Measurements from ENCODE around the gene TCF7L1.

Gene TCF7L1

DNA sequence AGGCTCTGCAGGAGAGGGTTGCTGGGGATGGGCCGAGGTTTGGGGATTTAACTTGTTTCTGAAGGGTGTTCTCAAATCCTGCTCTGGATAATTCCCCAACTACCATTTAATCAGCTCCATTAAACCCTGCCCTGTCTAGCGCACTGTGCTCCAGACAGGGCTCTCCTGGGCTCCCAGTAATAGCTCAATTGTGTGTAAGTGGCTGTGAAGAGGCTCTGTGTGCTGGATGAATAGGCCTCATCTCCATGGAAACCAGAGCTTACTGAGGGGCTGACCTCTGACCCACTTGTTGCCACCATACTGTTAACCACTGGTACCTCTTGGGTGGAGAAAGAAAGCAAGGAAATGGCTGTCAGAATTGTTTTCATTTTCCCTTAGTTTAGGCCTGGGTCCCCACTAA, 101.7 kb downstream of the TCF7L1 start:
- DNase-seq = no peak

DNA sequence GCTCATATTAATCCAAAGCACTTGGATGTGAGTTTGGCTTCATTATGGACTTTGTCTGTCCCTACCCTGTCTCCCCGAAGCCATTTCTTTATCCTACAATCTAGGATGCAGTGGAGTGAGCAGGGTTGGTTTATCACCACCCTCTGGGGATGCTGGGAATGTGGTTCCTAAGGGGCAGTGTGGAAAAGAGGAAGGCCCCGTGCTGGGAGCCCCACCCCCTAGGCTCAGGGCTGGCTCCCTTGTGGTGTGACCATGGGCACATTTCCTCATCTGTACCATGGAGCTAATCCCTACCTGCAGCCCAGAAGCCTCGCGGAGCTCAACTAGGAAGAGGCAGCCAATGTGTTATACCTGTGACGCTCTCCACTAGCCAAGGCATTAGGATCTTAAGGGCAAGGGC, 102.1 kb downstream of the TCF7L1 start:
- DNase-seq = no peak

DNA sequence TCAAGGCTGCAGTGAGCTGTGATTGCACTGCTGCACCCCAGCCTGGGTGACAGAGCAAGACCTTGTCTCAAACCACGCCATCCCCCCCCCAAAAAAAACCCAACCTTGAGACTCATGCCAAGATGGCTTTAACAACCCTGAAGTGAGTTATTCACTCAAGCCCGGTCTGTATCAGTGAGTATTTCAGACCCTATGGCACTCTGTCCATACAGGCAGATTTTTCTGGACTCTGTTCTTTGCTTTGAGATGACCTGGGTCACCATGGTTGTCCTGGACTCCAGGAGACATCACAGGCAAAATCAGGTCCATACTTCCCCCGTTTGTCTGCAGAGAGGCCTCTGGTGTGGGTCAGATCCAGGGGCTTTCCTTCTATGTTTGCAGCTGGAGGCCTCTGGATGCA, 102.9 kb downstream of the TCF7L1 start:
- DNase-seq = no peak

DNA sequence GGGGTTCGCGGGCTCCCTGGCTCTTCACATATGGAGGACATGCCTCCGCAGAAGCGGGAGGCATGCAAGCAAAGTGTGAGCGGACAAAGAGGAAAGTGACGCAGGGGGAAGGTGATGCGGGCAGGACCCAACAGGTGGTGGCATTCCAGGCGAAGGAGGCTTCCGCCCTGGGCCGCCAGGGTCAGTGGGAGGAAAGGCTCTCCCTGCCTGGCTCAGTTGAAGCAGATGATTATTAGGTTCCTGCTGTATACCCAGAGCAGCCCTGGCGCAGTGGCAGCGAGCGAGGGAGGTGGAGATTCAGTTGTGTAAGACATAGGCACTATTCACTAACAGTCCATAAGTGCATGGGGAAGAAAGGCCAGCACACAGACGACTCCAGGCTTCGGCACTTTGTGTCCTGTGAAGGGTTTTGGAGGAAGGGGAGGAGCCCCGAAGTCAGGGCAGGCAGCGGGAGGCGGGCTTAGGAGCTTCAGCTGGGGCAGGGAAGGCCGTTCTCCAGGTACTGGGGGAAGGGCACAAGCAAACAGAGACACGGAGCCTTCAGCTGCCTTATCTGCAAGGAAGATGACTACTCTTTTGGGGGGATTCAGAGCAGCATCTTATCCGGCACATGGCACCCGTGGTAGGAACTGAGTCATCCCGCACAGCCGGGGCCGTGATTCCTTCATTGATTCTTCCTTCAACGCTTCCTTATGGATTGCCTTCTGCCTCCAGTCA, 104.8 kb downstream of the TCF7L1 start:
- DNase-seq = no peak

DNA sequence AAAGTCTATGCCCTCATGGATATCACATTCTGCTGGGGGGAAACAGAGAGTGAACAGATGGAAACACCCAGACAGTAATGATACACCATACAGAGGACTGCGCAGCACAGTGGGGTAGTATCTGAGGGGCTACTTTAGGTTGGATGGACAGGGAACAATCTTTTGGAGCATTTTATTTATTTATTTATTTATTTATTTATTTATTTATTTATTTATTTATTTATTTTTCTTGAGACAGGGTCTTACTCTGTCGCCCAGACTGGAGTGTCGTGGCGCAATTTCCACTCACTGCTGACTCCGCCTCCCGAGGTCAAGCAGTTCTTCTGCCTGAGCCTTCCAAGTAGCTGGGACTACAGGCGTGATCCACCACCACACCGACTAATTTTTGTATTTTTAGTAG, 105.4 kb downstream of the TCF7L1 start:
- DNase-seq = no peak

DNA sequence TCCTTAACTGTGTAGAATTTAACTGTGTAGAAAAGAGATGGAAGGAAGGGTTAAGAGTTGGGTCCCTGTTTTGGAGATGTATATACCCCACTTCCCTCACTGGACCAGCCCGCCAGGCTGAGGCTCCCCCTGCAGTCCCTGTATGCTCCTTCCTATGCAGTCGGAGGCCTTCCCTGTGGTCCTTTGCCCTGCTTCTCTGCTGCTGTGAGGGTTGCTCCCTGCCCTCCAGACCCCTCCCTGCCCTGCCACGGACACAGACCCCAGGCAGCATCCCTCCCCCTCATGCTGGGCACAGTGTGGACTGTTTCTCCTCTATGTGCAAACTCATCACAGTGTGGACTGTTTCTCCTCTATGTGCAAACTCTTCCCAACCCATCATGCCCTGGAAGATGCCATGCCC, 105.9 kb downstream of the TCF7L1 start:
- no peak for DNase-seq

DNA sequence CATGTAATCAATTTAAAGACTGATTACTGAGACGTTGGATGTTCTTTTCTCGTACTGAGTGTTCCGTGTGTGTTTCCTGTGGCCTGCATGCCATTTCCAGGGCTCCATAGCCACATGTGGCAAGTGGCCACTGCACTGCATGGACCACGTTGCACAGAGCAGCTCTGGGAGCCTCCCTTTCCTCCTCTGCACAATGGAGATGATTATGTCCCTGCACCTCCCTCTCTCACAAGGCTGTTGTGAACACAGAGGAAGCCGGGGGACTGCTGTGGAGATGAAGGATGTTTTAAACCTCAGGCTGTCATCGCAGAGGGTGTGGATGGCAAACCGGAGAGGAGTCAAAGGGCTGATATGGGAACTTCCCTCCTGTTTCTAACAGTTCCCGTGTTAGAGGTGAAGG, 106.9 kb downstream of the TCF7L1 start:
- no peak for DNase-seq

DNA sequence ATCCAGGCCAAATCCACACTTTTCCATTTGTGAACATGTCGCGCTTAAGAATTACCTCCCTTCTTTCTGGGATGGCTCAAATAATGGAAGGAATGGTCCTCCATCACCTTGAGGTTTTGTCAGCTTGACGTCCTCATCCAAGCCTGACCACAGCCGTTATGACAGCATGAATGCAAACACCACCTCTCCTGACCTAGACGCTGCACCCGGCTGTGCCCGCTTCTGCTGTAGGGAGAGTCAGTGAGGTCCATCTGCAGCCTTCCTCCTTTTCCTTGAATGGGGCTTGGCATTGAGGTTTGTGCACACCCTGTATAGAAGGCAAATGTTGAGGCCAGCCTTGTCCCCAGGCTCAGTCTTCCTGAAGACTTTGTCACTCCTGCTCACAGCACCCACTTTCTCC, 109.1 kb downstream of the TCF7L1 start:
- no peak for DNase-seq

DNA sequence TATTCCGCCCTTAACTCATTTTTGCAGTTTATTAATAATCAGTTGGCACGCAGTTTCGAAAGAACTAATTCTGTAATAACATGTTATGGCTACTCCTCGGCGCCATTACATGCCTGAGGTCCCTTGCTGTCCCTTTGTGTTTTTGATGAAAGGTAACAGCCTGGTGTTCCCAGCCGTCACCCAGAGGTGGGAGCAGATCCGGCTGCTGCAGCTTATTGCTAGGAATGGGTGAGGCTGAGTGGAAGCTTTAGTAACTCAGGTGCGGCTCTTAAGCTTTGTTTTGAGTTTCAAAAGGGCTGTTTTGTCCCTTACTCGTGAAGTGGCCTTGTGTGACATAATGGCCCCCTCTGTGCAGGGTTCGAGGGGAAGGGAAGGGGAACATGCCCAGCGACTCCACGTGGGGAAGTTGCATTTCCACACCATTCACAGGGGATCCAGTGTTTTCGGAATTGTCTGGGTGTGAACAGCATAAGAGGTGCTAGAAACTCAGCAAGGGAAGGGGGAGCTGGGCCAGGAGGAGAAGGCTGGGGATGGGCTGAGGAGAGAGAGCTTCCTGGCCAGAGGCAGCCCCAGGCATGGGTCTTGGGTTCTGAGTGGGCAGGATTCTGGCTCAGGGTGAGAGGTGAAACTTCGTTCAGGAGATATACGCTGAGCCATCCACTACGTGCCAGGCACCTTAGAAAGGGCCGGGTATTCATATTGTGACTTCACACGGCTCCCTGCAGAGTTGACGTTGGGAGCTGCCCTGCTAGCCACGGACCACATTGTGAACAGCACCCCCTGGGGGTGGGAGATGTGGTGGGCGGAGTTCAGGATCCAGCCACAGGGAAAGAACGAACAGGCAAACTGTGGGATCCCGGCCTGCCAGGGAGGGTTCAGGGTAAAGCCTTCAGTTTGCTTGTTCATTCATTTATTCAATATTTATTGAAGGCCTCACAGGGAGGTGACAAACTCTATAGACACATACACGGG, 110.2 kb downstream of the TCF7L1 start:
- DNase-seq = peak; percentile 28 to 33

DNA sequence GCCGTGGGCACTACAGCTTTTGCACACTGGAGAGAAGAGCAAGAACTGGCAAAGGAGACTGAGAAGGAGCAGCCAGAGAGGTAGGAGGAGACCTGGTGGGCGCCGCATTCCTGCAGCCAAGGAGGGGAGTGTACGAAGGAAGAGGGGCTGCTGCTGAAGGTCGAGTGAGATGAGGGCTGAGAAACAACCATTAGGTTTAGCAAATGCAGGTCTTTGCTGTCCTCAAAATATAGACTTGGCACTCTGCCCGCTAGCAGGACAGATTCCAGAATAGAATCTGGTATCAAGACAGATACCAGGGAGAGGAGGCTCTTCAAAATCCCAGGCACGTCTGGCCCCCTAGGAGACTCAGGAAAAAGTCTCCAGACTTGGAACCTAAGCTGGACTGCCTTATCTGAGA, 111.6 kb downstream of the TCF7L1 start:
- DNase-seq = no peak

DNA sequence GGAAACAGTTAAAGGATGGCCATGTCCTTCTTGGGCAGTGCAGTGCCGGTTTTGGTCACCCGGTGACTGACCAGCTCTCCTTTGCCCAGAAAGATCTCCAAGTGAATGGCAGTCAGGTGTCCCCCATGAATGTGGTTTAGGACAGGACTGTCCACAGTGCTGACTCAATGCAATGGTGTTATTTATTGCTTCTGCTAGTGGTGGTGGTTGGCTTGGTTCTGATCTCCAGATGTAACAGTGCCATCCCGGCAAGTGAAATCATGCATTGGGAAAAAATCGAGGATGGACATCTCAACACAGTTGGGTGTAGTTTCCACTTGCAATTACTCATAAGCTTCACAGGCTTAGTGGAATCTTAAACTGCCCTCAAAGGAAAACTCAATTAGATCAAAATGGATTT, 112.7 kb downstream of the TCF7L1 start:
- no peak for DNase-seq

DNA sequence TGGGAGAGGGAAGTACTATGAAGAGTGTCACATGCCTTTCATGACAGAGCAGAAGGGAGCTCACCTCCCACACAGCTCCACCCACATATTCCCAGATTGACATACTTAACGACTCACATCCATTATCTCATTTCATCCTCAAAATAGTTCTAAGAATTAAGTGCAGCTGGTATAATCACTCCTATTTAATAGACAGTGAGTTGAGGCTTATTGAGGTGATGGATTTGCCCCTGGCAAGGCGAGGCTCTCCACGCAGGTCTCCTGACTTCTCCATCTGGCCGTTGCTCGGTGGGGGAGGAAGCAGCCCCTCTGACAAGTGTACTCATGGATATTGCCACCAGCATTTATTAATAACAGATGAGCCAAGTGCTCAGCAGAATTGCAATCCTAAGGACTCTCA, 113.2 kb downstream of the TCF7L1 start:
- no peak for DNase-seq

DNA sequence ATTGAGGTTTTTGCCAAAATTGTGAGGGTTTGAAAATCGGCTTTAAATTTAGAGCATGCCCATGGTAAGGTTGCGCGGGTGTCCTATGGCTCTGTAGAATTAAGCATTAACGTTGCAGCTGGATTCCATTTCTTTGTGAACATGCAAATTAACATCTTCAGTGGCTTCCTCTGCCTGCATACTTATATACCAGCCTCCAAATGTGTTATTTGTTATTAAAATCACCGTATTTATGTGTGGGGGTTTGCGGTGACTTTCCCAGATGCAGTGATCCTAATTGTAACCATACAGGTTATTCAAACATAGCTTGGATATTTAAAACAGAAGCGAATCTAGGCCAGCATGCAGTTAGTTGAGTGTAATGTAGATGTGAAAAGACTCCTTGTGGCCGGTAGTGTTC, 114.4 kb downstream of the TCF7L1 start:
- no peak for DNase-seq

DNA sequence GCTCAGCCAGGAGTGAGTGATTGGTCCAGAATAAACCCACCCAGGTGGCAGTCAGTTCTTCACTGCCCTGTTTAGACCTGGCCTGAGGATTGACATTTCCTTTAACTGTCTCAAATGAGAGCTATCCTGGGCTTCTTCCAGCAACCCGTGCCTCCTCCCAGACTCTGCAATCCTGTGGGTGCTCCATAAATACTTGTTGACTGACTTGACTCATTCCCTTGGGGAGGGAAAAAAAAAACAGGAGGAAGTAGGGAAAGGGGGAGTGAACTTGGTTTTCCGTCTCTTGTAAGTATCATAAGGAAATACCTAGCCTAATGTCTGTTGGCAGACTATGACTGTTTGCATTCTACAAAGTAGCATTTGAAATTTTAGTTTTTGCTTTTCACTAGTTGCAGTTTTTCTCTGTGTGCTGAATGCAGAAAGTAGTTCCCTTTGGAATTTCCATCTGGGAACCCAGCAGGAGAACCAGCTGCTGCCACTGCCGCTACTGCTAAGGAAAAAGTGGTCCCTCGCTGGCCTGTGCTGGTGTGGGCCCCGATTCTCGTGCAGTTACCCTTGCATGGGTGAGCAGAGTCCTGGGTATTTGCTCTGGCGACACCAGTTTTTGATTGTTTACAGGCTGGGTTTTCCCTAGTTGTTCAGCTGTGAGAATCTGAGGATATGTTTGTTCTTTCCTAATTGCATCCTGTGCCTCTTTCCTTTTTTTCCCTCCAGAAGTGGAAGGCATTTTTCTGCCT, 115.7 kb downstream of the TCF7L1 start:
- DNase-seq = no peak

DNA sequence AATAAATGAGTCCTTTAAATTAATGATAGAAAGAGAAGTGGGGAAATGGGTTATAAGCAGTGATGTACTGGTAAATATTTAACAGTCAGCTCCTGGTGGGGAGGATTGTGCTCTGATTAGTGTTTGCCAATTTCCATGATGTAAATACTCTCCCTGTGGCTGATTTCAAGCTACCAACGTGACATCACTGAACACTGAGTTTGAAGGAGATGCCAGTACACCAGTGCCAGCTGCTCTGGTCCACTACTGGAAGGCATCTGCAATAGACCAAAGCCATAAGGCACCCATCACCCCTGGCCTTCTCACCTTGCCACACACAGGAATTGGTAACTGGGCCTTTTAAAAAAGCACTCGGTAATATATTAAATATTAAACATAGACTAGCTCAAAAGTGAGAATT, 116.9 kb downstream of the TCF7L1 start:
- DNase-seq = no peak

DNA sequence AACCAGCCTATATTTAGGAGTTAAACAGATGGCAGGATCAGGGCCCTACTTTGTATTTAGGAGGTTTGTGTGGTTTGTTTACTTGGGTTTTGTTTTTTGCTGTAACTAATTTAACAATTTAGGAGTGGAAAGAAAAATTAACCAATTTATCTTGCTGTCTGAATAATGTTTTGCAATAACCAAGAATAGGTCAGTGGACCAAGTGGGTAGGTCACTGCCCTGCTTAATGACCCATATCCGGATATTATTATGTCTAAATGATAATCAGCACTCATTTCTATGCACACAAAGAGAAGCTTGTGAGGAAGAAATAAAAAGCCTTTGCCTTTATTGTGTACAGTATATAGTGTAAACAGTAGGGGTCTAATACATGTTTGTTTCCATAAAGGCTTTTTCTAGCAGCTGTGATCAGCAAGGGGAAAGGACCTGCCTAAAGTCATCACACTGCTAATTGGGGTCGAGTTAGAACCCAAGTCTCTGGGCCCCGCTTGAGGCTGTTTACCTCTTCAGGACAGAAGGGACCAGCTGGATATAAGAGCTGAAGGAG, 118.0 kb downstream of the TCF7L1 start:
- DNase-seq = no peak

DNA sequence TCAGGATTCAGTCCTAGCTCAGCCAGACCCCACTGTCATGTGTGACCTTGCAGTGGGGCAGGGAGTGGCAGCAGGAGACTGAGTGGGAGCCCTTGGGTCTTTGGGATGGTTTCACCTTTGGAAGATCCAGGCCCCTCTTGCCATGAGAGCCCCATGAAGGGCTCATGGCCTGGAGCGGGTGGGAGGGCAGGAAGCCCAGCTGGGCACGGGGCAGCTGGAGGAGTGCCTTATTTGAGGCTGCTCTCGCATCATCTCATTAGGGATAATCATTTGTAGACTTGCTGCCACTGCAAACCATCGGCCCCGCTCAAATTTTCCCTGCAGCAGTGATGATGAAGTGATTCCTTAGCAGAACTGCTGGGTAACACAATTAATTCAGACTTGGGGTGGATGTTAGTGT, 120.7 kb downstream of the TCF7L1 start:
- no peak for DNase-seq

DNA sequence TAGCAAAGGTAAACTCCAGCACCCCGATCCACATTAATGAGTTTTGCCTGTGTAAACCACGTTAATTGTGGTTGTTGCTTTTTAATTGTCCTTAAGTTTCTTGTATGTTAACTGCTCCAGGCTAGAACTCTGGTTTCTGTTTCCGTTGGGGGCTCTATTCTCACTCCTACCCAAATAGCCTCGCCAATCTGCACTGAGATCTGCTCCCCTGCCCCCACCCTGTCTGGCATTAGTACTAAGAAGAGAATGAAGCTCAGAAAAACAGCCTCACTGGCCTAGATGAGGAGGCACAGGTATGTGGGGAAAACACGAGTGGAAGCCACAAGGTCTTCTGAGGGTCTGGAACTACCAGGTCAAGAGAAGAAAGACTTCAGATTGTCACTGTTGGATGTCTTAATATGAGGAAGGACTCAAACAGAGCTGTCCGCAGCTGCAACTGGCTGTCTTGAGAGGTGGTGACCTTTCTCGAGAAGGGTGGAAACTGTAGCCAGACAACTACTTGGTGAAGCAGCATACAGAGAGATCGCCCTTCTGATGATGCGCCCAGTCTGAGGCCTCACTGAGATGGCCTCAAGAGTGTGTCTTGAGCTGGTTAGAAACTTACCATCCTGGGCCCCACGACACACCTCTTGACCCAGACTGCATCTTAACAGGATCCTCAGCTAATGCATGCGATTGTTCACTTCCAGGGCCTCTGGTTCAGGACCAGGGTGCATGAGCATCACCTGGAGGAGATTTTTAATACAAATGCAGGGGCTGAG, 121.5 kb downstream of the TCF7L1 start:
- no peak for DNase-seq

DNA sequence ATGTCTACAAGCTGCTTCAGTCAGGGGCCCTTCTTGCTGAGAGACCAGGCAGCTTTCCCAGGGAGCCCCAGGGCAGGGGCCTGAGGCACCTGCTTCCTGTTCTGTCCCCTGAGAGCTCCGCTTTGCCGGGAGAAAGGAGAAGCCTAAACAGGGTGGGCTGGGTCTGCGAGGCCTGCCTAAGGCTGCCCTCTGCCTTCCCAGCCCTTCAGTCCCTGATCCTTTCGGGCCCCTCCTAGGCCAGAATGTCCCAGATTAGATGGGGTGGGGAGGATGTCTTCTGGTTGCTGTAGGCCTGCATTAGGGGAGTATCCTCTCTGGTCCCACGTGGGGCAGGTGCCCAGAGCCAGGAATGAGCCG, 122.2 kb downstream of the TCF7L1 start:
- DNase-seq = no peak

DNA sequence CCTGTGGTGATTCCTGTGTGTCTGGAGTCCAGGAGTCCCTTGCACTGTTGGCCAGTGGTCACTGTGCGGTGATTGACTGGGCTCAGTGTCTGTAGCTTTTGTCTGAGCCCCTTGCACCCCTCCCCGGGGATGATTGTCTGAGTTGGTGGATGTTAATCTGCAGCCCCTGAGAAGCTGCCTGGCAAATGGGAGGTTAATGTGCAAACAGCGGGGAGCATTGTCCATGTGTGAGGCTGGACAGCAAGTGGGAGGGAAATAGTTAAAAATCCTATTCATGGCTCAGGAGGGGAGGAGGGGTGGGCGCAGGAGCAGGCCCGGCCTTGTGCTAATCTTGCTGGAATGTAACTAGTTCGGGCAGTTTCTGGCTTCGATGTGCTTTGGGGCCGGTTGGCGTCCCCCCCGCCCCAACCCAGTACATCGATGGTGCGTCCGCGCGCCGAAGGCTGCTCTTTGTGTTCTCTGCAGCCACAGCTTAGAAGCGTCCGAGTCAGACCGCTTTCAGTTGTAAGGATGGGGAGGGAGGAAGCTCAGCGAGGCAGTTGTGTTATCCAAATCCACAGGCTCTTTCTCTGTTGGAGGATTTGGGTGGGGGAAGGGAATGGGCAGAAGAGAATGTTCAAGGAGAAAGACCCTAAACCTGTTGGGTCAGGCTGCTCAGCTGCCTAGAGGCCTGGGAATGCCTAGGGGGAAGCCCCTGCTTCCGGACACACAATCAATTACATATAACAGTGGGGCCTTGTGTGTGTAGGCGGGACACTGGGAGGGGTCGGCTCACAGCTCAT, 122.8 kb downstream of the TCF7L1 start:
- no peak for DNase-seq

DNA sequence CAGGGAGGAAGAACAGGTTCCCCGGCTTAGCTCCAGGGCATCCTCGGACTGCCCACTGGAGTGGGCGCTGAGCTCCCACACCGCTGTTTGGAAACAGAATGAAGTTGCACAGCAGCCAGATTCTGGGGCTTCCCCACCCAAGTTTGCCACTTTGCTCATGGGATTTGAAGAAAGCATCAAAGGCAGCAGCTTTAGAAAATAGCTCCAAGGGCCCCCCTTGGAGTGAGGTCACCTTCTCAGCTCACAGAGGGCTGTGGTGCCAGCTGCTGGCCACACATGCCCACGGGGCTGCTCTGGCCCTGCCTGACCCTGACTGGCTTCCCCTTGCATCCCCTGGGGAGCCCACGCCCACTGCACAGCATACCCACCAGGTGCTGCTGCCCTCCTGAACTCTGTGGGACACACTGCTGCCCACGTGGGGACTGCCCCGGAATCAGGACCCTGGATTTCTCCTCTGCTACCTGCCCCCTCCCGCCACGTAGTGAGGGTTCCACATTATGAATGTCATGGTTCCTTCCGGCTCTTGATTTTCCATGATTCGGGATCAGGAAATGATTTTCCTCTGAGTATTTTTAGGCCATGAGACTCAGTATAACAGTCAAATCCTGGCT, 124.3 kb downstream of the TCF7L1 start:
- DNase-seq = no peak
